A673 (cell line): ENCODE measurements around the gene EFR3B.

Experiments used
- CTCF ChIP-seq: fragments of 300-800, 200-600 bp; sonication (generic); conservative IDR thresholded peaks from 2 replicates; pipeline ENCODE4 v1.5.1; 2017; ENCODE audit warnings: low read depth, mild to moderate bottlenecking, antibody characterized with exemption, low read length, moderate library complexity, mixed read lengths
- EZH2 ChIP-seq: fragments of 200-600 bp; sonication (generic); IDR thresholded peaks from 2 replicates; pipeline ENCODE4 v1.6.1; 2017; ENCODE audit warnings: borderline replicate concordance, low read depth, mild to moderate bottlenecking, mixed read lengths, antibody characterized with exemption, low read length; ENCODE audit not compliant: poor library complexity, severe bottlenecking

GRCh38 chr2:25078170-25079049 is 36.5 kb downstream of the EFR3B start:
- TF ChIP-seq CTCF (no peak), EZH2 (no peak)
